NB4 (cell line): Measurements from ENCODE around the gene NOTCH3.

ENCODE experiments used
- POLR2A ChIP-seq: IDR thresholded peaks from 2 replicates; pipeline ENCODE4 v1.6.1; 2011; ENCODE audit warnings: mild to moderate bottlenecking; ENCODE audit not compliant: insufficient read length; ENCODE audit errors: extremely low read depth
- TF ChIP-seq, protein P1 (sequence below): IDR thresholded peaks from one replicate; pipeline ENCODE4 v1.5.1; 2012; ENCODE audit warnings: low read depth, low read length

DNA sequence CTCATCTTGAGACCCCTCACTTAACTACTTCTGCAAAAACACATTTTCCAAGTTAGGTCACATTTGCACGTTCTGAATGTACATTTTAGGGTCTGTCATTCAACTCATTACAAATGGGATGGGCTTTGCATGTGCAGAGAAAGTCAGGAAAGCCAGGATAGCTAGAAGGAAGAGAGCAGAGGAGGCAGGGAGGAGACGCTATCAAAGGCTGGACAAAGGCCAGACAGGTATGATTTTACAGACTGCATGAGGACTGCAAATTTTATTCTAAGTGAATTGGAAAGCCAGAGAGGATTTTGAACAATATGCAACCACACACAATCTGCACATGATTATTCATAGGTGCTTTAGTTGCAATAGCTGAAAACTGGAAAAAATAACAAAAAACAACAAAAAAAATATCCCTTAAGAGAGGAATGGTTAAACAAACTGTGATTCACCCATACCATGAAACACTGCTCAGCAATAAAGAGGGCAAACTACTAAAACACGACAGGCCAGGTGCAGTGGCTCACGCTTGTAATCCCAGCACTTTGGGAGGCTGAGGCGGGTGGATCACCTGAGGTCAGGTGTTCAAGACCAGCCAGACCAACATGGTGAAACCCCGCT lies 72.5 kb downstream of the NOTCH3 start:
- TF ChIP-seq, protein P1, sequence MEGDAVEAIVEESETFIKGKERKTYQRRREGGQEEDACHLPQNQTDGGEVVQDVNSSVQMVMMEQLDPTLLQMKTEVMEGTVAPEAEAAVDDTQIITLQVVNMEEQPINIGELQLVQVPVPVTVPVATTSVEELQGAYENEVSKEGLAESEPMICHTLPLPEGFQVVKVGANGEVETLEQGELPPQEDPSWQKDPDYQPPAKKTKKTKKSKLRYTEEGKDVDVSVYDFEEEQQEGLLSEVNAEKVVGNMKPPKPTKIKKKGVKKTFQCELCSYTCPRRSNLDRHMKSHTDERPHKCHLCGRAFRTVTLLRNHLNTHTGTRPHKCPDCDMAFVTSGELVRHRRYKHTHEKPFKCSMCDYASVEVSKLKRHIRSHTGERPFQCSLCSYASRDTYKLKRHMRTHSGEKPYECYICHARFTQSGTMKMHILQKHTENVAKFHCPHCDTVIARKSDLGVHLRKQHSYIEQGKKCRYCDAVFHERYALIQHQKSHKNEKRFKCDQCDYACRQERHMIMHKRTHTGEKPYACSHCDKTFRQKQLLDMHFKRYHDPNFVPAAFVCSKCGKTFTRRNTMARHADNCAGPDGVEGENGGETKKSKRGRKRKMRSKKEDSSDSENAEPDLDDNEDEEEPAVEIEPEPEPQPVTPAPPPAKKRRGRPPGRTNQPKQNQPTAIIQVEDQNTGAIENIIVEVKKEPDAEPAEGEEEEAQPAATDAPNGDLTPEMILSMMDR: no peak
- no peak for TF ChIP-seq POLR2A
